ENCODE results near the gene ZNF2. TPM values are rescaled to one million over a fixed set of nuclear protein-coding genes. Genes with fewer than 3 reads are reported as not detected.
A peak's percentile ranks its signal among the peaks of the same experiment; 100 is the strongest.

ZNF2 gene
- total and polyA plus RNA-seq, 2 experiments from 2014 or later: 4.3 to 5.6 TPM

- no peak overlapping the region for H2AFZ ChIP-seq
- no peak overlapping the region for H3K4me3 ChIP-seq
- in situ Hi-C loops (cut with MboI): no loop called here
- no peaks in the 10 kb centered on the region for H3K4me1 ChIP-seq (ENCODE audit: insufficient read depth)
- H3K27me3 ChIP-seq (replicated peaks; ENCODE audit: insufficient read depth): no peaks in the 10 kb centered on the region
- no peak overlapping the region for H3K9ac ChIP-seq
- no peaks in the 10 kb centered on the region for H3K9me2 ChIP-seq (ENCODE audit: insufficient read depth)
- H3K79me2 ChIP-seq (ENCODE audit: insufficient read depth): no peaks in the 10 kb centered on the region
- no peak overlapping the region for H3K27ac ChIP-seq
- WGBS, 2 experiments (ENCODE audit: low coverage in 1 of 2, low lambda C conversion rate in 2 of 2, missing lambda C conversion rate in 2 of 2): 93 to 96% methylated on average over 3 of the region's 3 CpGs
- no peak for TF ChIP-seq EZH2phosphoT487 (IDR thresholded peaks at IDR 0.05; ENCODE audit: insufficient read depth, low read depth)
- TF ChIP-seq EZH2 (IDR thresholded peaks at IDR 0.05; ENCODE audit: insufficient read depth, poor library complexity, severe bottlenecking): no peak
- H3F3A ChIP-seq (ENCODE audit: insufficient read depth): peaks cover 7% of the 10 kb centered on the region; the same call in 1 of the 2 replicates
- H3K4me2 ChIP-seq (ENCODE audit: unreplicated experiment): no peak overlapping the region
- peaks cover 11% of the 10 kb centered on the region for H3K9me3 ChIP-seq (ENCODE audit: low read depth)
- DNase-seq: no peak
- no peaks in the 10 kb centered on the region for H4K20me1 ChIP-seq (ENCODE audit: insufficient read depth)
- H3K36me3 ChIP-seq (ENCODE audit: low read depth): peaks cover 16% of the 10 kb centered on the region; the same call in 1 of the 2 replicates
Observed at GRCh38 chr2:95220449-95220848, 54.8 kb downstream of the ZNF2 start.

GRCh38 chr2:95225658-95226057, 60.0 kb downstream of the ZNF2 start:
- H3K9me3 ChIP-seq (ENCODE audit: low read depth): peaks cover 2% of the 10 kb centered on the region

GRCh38 chr2:95231723-95232122, 66.1 kb downstream of the ZNF2 start:
- no peaks in the 10 kb centered on the region for H3K36me3 ChIP-seq (ENCODE audit: low read depth)
- no peak overlapping the region for H3K4me2 ChIP-seq (ENCODE audit: unreplicated experiment)
- H3K27me3 ChIP-seq (replicated peaks; ENCODE audit: insufficient read depth): 0 out of 2 replicates have a peak, but pooled peaks cover 6% of the 10 kb centered on the region
- H3K79me2 ChIP-seq (ENCODE audit: insufficient read depth): no peaks in the 10 kb centered on the region
- H3K4me3 ChIP-seq: no peak overlapping the region
- no peaks in the 10 kb centered on the region for H4K20me1 ChIP-seq (ENCODE audit: insufficient read depth)
- 28 to 32% methylated on average over 3 of the region's 3 CpGs for WGBS, 2 experiments (ENCODE audit: low coverage in 1 of 2, low lambda C conversion rate in 2 of 2, missing lambda C conversion rate in 2 of 2)
- H2AFZ ChIP-seq: no peak overlapping the region
- TF ChIP-seq EZH2phosphoT487 (IDR thresholded peaks at IDR 0.05; ENCODE audit: insufficient read depth, low read depth) (no peak), EZH2 (IDR thresholded peaks at IDR 0.05; ENCODE audit: insufficient read depth, poor library complexity, severe bottlenecking) (no peak)
- H3F3A ChIP-seq (ENCODE audit: insufficient read depth): no peaks in the 10 kb centered on the region
- in situ Hi-C loops (cut with MboI): no loop called here
- DNase-seq: peak; percentile 69
- H3K27ac ChIP-seq: no peak overlapping the region
- no peaks in the 10 kb centered on the region for H3K9me2 ChIP-seq (ENCODE audit: insufficient read depth)
- H3K9ac ChIP-seq: no peak overlapping the region
- H3K9me3 ChIP-seq (ENCODE audit: low read depth): no peaks in the 10 kb centered on the region
- no peaks in the 10 kb centered on the region for H3K4me1 ChIP-seq (ENCODE audit: insufficient read depth)

More at GRCh38 chr2:95225658-95226057, 60.0 kb downstream of the ZNF2 start:
- H3K79me2 ChIP-seq (ENCODE audit: insufficient read depth): no peaks in the 10 kb centered on the region
- no peak for TF ChIP-seq EZH2 (IDR thresholded peaks at IDR 0.05; ENCODE audit: insufficient read depth, poor library complexity, severe bottlenecking)
- TF ChIP-seq EZH2phosphoT487 (IDR thresholded peaks at IDR 0.05; ENCODE audit: insufficient read depth, low read depth): no peak
- peaks cover 9% of the 10 kb centered on the region; the same call in 1 of the 2 replicates for H3F3A ChIP-seq (ENCODE audit: insufficient read depth)
- no peaks in the 10 kb centered on the region for H3K4me1 ChIP-seq (ENCODE audit: insufficient read depth)
- H3K4me2 ChIP-seq (ENCODE audit: unreplicated experiment): no peak overlapping the region
- H3K4me3 ChIP-seq: no peak overlapping the region
- DNase-seq: peak; percentile 63
- no peak overlapping the region for H3K27ac ChIP-seq
- H3K27me3 ChIP-seq (replicated peaks; ENCODE audit: insufficient read depth): no peaks in the 10 kb centered on the region
- H3K9ac ChIP-seq: no peak overlapping the region
- H2AFZ ChIP-seq: no peak overlapping the region
- in situ Hi-C loops (cut with MboI): no loop called here
- no peaks in the 10 kb centered on the region for H4K20me1 ChIP-seq (ENCODE audit: insufficient read depth)
- no peaks in the 10 kb centered on the region for H3K9me2 ChIP-seq (ENCODE audit: insufficient read depth)
- H3K36me3 ChIP-seq (ENCODE audit: low read depth): peaks cover 9% of the 10 kb centered on the region; the same call in 1 of the 2 replicates

GRCh38 chr2:95232232-95232631, 66.6 kb downstream of the ZNF2 start:
- no peaks in the 10 kb centered on the region for H3F3A ChIP-seq (ENCODE audit: insufficient read depth)
- no peak for DNase-seq
- no peaks in the 10 kb centered on the region for H3K36me3 ChIP-seq (ENCODE audit: low read depth)
- H3K27me3 ChIP-seq (replicated peaks; ENCODE audit: insufficient read depth): 0 out of 2 replicates have a peak, but pooled peaks cover 6% of the 10 kb centered on the region
- H3K9ac ChIP-seq: no peak overlapping the region
- no peaks in the 10 kb centered on the region for H3K79me2 ChIP-seq (ENCODE audit: insufficient read depth)
- 69 to 85% methylated on average over 1 of the region's 1 CpG for WGBS, 2 experiments (ENCODE audit: low coverage in 1 of 2, low lambda C conversion rate in 2 of 2, missing lambda C conversion rate in 2 of 2)
- H3K4me1 ChIP-seq (ENCODE audit: insufficient read depth): no peaks in the 10 kb centered on the region
- in situ Hi-C loops (cut with MboI): no loop called here
- no peak overlapping the region for H3K4me3 ChIP-seq
- no peaks in the 10 kb centered on the region for H4K20me1 ChIP-seq (ENCODE audit: insufficient read depth)
- H3K4me2 ChIP-seq (ENCODE audit: unreplicated experiment): no peak overlapping the region
- H3K9me2 ChIP-seq (ENCODE audit: insufficient read depth): no peaks in the 10 kb centered on the region
- no peak overlapping the region for H2AFZ ChIP-seq
- no peak for TF ChIP-seq EZH2phosphoT487 (IDR thresholded peaks at IDR 0.05; ENCODE audit: insufficient read depth, low read depth)
- TF ChIP-seq EZH2 (IDR thresholded peaks at IDR 0.05; ENCODE audit: insufficient read depth, poor library complexity, severe bottlenecking): no peak
- H3K9me3 ChIP-seq (ENCODE audit: low read depth): no peaks in the 10 kb centered on the region
- H3K27ac ChIP-seq: no peak overlapping the region

Other genes with a start within 250 kb of the ZNF2 start
- gene MAL, start 140.1 kb upstream of the ZNF2 start, total RNA-seq (2014; rRNA removed; shearing (Covaris generic)): not detected in 2 replicates
- not detected in 2 replicates for gene MAL, start 140.1 kb upstream of the ZNF2 start, polyA plus RNA-seq (2016; fragmentation: Nextera tagmentation; extraction: Ambion mirVana)
- gene MRPS5, start 44.0 kb upstream of the ZNF2 start, total RNA-seq (2014; rRNA removed; shearing (Covaris generic)): 26.1 and 34.3 TPM in 2 replicates
- 38.1 and 38.4 TPM in 2 replicates for gene MRPS5, start 44.0 kb upstream of the ZNF2 start, polyA plus RNA-seq (2016; fragmentation: Nextera tagmentation; extraction: Ambion mirVana)
- gene ZNF514, start 6.0 kb upstream of the ZNF2 start, total RNA-seq (2014; rRNA removed; shearing (Covaris generic)): 8.1 and 12.8 TPM in 2 replicates
- 5.3 and 5.6 TPM in 2 replicates for gene ZNF514, start 6.0 kb upstream of the ZNF2 start, polyA plus RNA-seq (2016; fragmentation: Nextera tagmentation; extraction: Ambion mirVana)
- gene ZNF892, start 41.7 kb downstream of the ZNF2 start, total RNA-seq (2014; rRNA removed; shearing (Covaris generic)): 1.9 and 3.0 TPM in 2 replicates
- 0.79 and 1.0 TPM in 2 replicates for gene ZNF892, start 41.7 kb downstream of the ZNF2 start, polyA plus RNA-seq (2016; fragmentation: Nextera tagmentation; extraction: Ambion mirVana)
- gene PROM2, start 108.6 kb downstream of the ZNF2 start, total RNA-seq (2014; rRNA removed; shearing (Covaris generic)): 0.22 TPM in 1 of 2 replicates, not detected in the other
- gene PROM2, start 108.6 kb downstream of the ZNF2 start, polyA plus RNA-seq (2016; fragmentation: Nextera tagmentation; extraction: Ambion mirVana): 0.25 TPM in 1 of 2 replicates, not detected in the other
- gene KCNIP3, start 131.5 kb downstream of the ZNF2 start, total RNA-seq (2014; rRNA removed; shearing (Covaris generic)): 10.7 and 11.9 TPM in 2 replicates
- 3.7 and 4.9 TPM in 2 replicates for gene KCNIP3, start 131.5 kb downstream of the ZNF2 start, polyA plus RNA-seq (2016; fragmentation: Nextera tagmentation; extraction: Ambion mirVana)
- 13.4 and 23.8 TPM in 2 replicates for gene FAHD2A, start 236.9 kb downstream of the ZNF2 start, total RNA-seq (2014; rRNA removed; shearing (Covaris generic))
- gene FAHD2A, start 236.9 kb downstream of the ZNF2 start, polyA plus RNA-seq (2016; fragmentation: Nextera tagmentation; extraction: Ambion mirVana): 21.7 and 24.5 TPM in 2 replicates

Measured in GM23248 (cell line).